Esophagus muscularis mucosa (tissue), 4 donors: Measurements from ENCODE around the gene MED31.

Experiments used
- EP300 ChIP-seq: sonication (generic); formaldehyde crosslinking; IDR thresholded peaks from one replicate; pipeline ENCODE4 v1.6.1; 2017; ENCODE audit warnings: antibody characterized with exemption
- POLR2A ChIP-seq: fragments of 450-650 bp; IDR thresholded peaks from one replicate; pipeline ENCODE4 v1.6.1; 2017; ENCODE audit warnings: antibody characterized with exemption, moderate library complexity, mild to moderate bottlenecking, low read depth
- POLR2AphosphoS5 ChIP-seq, 2 donors: sonication (generic); formaldehyde crosslinking; IDR thresholded peaks; one replicate each; pipeline ENCODE4 v1.6.1; 2017; ENCODE audit warnings: antibody characterized with exemption in 2 of 2
- TF ChIP-seq, protein P1 (sequence below), 3 experiments: fragments of 200-600 bp in 2 of 3; fragments of 450-650 bp in 1 of 3; sonication (generic) in 2 of 3; IDR thresholded peaks; one replicate each; pipeline ENCODE4 v1.5.1; 2017 to 2019; ENCODE audit warnings: antibody characterized with exemption in 3 of 3, mild to moderate bottlenecking in 2 of 3, moderate library complexity in 1 of 3

DNA sequence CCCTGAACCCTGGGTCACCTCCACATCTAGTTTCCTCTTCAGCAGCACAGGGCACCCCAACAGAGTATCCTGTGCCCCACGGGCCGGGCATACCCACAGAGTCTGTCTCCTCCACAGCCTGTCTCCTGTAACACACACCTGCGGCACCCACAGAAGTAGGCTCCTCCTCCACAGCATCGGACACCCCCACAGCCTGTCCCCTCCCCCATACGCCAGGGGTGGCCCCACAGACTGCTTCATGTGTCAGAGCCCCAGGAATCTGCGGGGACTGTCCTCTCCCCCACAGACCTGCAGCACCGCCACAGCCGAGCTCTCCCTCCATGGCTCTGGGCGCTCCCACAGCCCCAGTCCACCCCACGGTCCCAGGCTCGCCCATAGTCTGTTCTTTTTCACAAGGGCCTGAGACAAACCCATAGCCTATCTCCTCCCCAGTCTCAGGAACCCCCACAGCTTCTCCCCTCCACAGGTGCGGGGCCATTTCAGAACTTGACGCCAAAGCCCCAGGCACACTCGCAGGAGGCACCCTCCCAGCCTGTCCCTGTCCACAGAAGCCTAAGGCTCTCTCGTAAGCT is 12.3 kb downstream of the MED31 start:
- TF ChIP-seq, protein P1, sequence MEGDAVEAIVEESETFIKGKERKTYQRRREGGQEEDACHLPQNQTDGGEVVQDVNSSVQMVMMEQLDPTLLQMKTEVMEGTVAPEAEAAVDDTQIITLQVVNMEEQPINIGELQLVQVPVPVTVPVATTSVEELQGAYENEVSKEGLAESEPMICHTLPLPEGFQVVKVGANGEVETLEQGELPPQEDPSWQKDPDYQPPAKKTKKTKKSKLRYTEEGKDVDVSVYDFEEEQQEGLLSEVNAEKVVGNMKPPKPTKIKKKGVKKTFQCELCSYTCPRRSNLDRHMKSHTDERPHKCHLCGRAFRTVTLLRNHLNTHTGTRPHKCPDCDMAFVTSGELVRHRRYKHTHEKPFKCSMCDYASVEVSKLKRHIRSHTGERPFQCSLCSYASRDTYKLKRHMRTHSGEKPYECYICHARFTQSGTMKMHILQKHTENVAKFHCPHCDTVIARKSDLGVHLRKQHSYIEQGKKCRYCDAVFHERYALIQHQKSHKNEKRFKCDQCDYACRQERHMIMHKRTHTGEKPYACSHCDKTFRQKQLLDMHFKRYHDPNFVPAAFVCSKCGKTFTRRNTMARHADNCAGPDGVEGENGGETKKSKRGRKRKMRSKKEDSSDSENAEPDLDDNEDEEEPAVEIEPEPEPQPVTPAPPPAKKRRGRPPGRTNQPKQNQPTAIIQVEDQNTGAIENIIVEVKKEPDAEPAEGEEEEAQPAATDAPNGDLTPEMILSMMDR (IDR thresholded peaks at IDR 0.05): no peak
- no peak for TF ChIP-seq POLR2AphosphoS5 (IDR thresholded peaks at IDR 0.05)
- no peak for TF ChIP-seq EP300
- no peak for TF ChIP-seq POLR2A
